H9 (cell line): ENCODE results near the gene KCNMB2. TPM values are rescaled to one million over a fixed set of nuclear protein-coding genes. Genes with fewer than 3 reads are reported as not detected.

Source experiments
- DNase-seq: peaks from one replicate; pipeline ENCODE4 v3.0.0-alpha.2; 2017
- H2AFZ ChIP-seq: one replicate; pipeline ENCODE4 v1.6.1; 2013; ENCODE audit warnings: mild to moderate bottlenecking, low read length, control low read depth, moderate library complexity
- H2AK5ac ChIP-seq: 2 replicates; pipeline ENCODE4 v1.6.1; 2013; ENCODE audit warnings: low read length, control low read depth, mixed read lengths; ENCODE audit not compliant: insufficient read length
- H2BK120ac ChIP-seq: one replicate; pipeline ENCODE4 v1.6.1; 2013; ENCODE audit warnings: low read depth, mild to moderate bottlenecking, low read length, control low read depth, inconsistent platforms; ENCODE audit not compliant: poor library complexity, severe bottlenecking
- H2BK12ac ChIP-seq: 2 replicates; pipeline ENCODE4 v1.6.1; 2013; ENCODE audit warnings: low read length, control low read depth, mixed read lengths, low read depth; ENCODE audit not compliant: insufficient read length
- H2BK15ac ChIP-seq: 2 replicates; pipeline ENCODE4 v1.6.1; 2013; ENCODE audit warnings: low read depth, low read length, control low read depth
- H2BK20ac ChIP-seq: one replicate; pipeline ENCODE4 v1.6.1; 2013; ENCODE audit warnings: low read depth, mild to moderate bottlenecking, low read length, control low read depth, inconsistent platforms; ENCODE audit not compliant: poor library complexity, severe bottlenecking
- H2BK5ac ChIP-seq: 2 replicates; pipeline ENCODE4 v1.6.1; 2013; ENCODE audit warnings: low read length, control low read depth, mixed read lengths; ENCODE audit not compliant: insufficient read length
- H3K14ac ChIP-seq: 2 replicates; pipeline ENCODE4 v1.6.1; 2013; ENCODE audit warnings: low read length, control low read depth; ENCODE audit not compliant: insufficient read depth
- H3K18ac ChIP-seq: 2 replicates; pipeline ENCODE4 v1.6.1; 2013; ENCODE audit warnings: low read depth, mild to moderate bottlenecking, mixed read lengths, low read length, control low read depth; ENCODE audit not compliant: insufficient read length
- H3K23ac ChIP-seq: 2 replicates; pipeline ENCODE4 v1.6.1; 2013; ENCODE audit warnings: low read length, control low read depth, mixed read lengths, low read depth; ENCODE audit not compliant: insufficient read length
- H3K23me2 ChIP-seq: 2 replicates; pipeline ENCODE4 v1.6.1; 2013; ENCODE audit warnings: low read depth, mild to moderate bottlenecking, mixed read lengths, low read length, control low read depth; ENCODE audit not compliant: insufficient read length, poor library complexity, severe bottlenecking
- H3K27ac ChIP-seq: 2 replicates; pipeline ENCODE4 v1.5.1; 2013; ENCODE audit warnings: low read length, control low read depth, mixed read lengths, low read depth; ENCODE audit not compliant: insufficient read length
- H3K27me3 ChIP-seq: 2 replicates; pipeline ENCODE4 v1.6.1; 2013; ENCODE audit warnings: low read length, control low read depth, inconsistent platforms; ENCODE audit not compliant: insufficient read depth
- H3K4ac ChIP-seq: 2 replicates; pipeline ENCODE4 v1.6.1; 2013; ENCODE audit warnings: low read depth, mild to moderate bottlenecking, control low read depth, inconsistent platforms, low read length, moderate library complexity
- H3K4me1 ChIP-seq: 2 replicates; pipeline ENCODE4 v1.6.1; 2013; ENCODE audit warnings: low read length, control low read depth, inconsistent platforms; ENCODE audit not compliant: insufficient read depth
- H3K4me2 ChIP-seq: 2 replicates; pipeline ENCODE4 v1.6.1; 2013; ENCODE audit warnings: low read length, control low read depth, mixed read lengths; ENCODE audit not compliant: insufficient read length, insufficient read depth
- H3K56ac ChIP-seq: 2 replicates; pipeline ENCODE4 v1.6.1; 2013; ENCODE audit warnings: low read depth, mild to moderate bottlenecking, mixed read lengths, low read length, control low read depth; ENCODE audit not compliant: insufficient read length
- H3K79me1 ChIP-seq: 2 replicates; pipeline ENCODE4 v1.6.1; 2013; ENCODE audit warnings: low read depth, mild to moderate bottlenecking, moderate library complexity, low read length, control low read depth, inconsistent platforms; ENCODE audit not compliant: insufficient read depth, poor library complexity, severe bottlenecking
- H3K79me2 ChIP-seq: 2 replicates; pipeline ENCODE4 v1.6.1; 2013; ENCODE audit warnings: low read length, control low read depth, inconsistent platforms; ENCODE audit not compliant: insufficient read depth
- H3K9ac ChIP-seq: 2 replicates; pipeline ENCODE4 v1.6.1; 2013; ENCODE audit warnings: low read length, control low read depth, mixed read lengths; ENCODE audit not compliant: insufficient read length; ENCODE audit errors: extremely low read depth
- H3K9me3 ChIP-seq: one replicate; pipeline ENCODE4 v1.6.1; 2013; ENCODE audit warnings: low read depth, low read length, inconsistent platforms; ENCODE audit not compliant: control insufficient read depth
- H3T11ph ChIP-seq: one replicate; pipeline ENCODE4 v1.6.1; 2013; ENCODE audit warnings: mild to moderate bottlenecking, low read length, control low read depth, inconsistent platforms
- H4K20me1 ChIP-seq: one replicate; pipeline ENCODE4 v1.6.1; 2013; ENCODE audit not compliant: control insufficient read depth, insufficient read length, insufficient read depth
- H4K5ac ChIP-seq: 2 replicates; pipeline ENCODE4 v1.6.1; 2013; ENCODE audit warnings: low read depth, mild to moderate bottlenecking, mixed read lengths, low read length, control low read depth; ENCODE audit not compliant: insufficient read length
- H4K8ac ChIP-seq: replicated peaks from 2 replicates; pipeline ENCODE4 v1.6.1; 2013; ENCODE audit warnings: low read length, control low read depth, mixed read lengths, low read depth; ENCODE audit not compliant: insufficient read length
- H4K91ac ChIP-seq: 2 replicates; pipeline ENCODE4 v1.6.1; 2013; ENCODE audit warnings: low read depth, mild to moderate bottlenecking, moderate library complexity, mixed read lengths, low read length, control low read depth; ENCODE audit not compliant: insufficient read length
- H3K27ac Mint-ChIP-seq, 3 experiments: 2 replicates in 2 of 3; 3 replicates in 1 of 3; pipeline ENCODE4 v1.8.0; 2020 to 2021; ENCODE audit warnings: mixed read lengths in 3 of 3, mild to moderate bottlenecking in 1 of 3, moderate library complexity in 1 of 3
- H3K27me3 Mint-ChIP-seq: 2 replicates; pipeline ENCODE4 v1.8.0; 2021; ENCODE audit warnings: low read depth, mild to moderate bottlenecking, moderate library complexity, mixed read lengths
- H3K36me3 Mint-ChIP-seq, 3 experiments: 2 replicates in 2 of 3; 3 replicates in 1 of 3; pipeline ENCODE4 v1.8.0; 2020 to 2021; ENCODE audit warnings: low read depth in 3 of 3, mixed read lengths in 3 of 3; ENCODE audit not compliant: insufficient read depth in 1 of 3
- H3K4me1 Mint-ChIP-seq, 2 experiments: 2 replicates each; pipeline ENCODE4 v1.8.0; 2020; ENCODE audit warnings: mixed read lengths in 2 of 2
- H3K4me3 Mint-ChIP-seq, 2 experiments: 2 replicates in 1 of 2; 3 replicates in 1 of 2; pipeline ENCODE4 v1.8.0; 2020 to 2021; ENCODE audit warnings: mild to moderate bottlenecking in 2 of 2, mixed read lengths in 2 of 2, moderate library complexity in 1 of 2
- H3K9me3 Mint-ChIP-seq, 2 experiments: 2 replicates in 1 of 2; 3 replicates in 1 of 2; pipeline ENCODE4 v1.8.0; 2020; ENCODE audit warnings: mild to moderate bottlenecking in 2 of 2, mixed read lengths in 2 of 2, moderate library complexity in 1 of 2
- WGBS: extraction: QIAGEN DNeasy Blood & Tissue Kit; methylation state at CpG from one replicate; pipeline ENCODE4 v1.1.7; 2013; ENCODE audit warnings: missing lambda C conversion rate, low lambda C conversion rate, mixed read lengths; ENCODE audit not compliant: insufficient read length; ENCODE audit errors: extremely low coverage; 5-methylcytosine and 5-hydroxymethylcytosine counted together
- total RNA-seq: library from RNA; stranded (reverse); gene quantifications from 2 replicates; pipeline ENCODE4 v1.2.1, GENCODE V29; 2021
- TF ChIP-seq, protein P1 (sequence below): fragments of 200-600 bp; sonication (generic); conservative IDR thresholded peaks from 3 replicates; pipeline ENCODE4 v1.8.0; 2021; ENCODE audit warnings: antibody characterized with exemption, mild to moderate bottlenecking

KCNMB2 gene
- total RNA-seq, 1 experiment from 2014 or later = not detected

DNA sequence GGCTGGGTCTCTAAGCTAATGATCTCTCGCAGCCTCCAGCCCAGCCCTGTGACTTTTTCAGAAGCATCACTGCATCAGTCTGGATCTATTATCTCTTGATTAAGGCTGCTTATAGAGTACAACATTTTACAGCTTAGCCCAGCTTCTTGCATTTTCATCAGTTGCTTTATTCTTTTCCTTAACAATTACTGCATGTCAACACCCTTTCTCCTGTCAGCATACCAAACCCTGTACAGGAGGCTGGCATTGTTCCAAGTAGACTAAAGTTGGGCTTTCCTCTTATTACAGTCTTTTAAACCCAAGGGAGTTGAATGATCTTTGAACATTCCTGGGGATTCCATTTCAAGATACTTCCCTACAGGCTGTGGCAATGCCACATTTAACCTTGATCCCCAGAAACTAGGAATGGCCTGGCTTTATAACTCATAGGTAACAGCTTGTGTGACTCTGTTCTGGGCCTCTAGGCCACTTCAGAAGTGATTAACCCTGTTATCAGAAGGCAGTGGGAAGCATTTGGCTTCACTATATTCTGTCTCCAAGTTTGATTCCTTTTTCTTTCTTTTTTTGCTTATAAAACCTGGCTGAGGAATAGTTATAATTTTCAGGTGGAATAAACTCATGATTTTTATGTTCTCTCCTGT lies 182.9 kb downstream of the KCNMB2 start:
- H3K14ac ChIP-seq = no peak overlapping the region
- no peak overlapping the region for H2BK20ac ChIP-seq
- no peak overlapping the region for H3K4me2 ChIP-seq
- no peak overlapping the region for H2BK12ac ChIP-seq
- H3K4me1 Mint-ChIP-seq = no peaks in the 10 kb centered on the region
- H3K9me3 Mint-ChIP-seq = peaks cover 4 to 6% of the 10 kb centered on the region in 2 experiments; a peak in 2 of 5 replicates
- no peak overlapping the region for H3K4ac ChIP-seq
- H3K27ac ChIP-seq = no peak overlapping the region
- no peaks in the 10 kb centered on the region for H3K27me3 Mint-ChIP-seq
- H2BK120ac ChIP-seq = no peak overlapping the region
- H2AFZ ChIP-seq = no peak overlapping the region
- no peaks in the 10 kb centered on the region for H3K23me2 ChIP-seq
- no peak overlapping the region for H2BK15ac ChIP-seq
- H3K23ac ChIP-seq = no peak overlapping the region
- no peak overlapping the region for H3K4me3 Mint-ChIP-seq
- TF ChIP-seq, protein P1, sequence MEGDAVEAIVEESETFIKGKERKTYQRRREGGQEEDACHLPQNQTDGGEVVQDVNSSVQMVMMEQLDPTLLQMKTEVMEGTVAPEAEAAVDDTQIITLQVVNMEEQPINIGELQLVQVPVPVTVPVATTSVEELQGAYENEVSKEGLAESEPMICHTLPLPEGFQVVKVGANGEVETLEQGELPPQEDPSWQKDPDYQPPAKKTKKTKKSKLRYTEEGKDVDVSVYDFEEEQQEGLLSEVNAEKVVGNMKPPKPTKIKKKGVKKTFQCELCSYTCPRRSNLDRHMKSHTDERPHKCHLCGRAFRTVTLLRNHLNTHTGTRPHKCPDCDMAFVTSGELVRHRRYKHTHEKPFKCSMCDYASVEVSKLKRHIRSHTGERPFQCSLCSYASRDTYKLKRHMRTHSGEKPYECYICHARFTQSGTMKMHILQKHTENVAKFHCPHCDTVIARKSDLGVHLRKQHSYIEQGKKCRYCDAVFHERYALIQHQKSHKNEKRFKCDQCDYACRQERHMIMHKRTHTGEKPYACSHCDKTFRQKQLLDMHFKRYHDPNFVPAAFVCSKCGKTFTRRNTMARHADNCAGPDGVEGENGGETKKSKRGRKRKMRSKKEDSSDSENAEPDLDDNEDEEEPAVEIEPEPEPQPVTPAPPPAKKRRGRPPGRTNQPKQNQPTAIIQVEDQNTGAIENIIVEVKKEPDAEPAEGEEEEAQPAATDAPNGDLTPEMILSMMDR = no peak
- no CpG with 5 or more reads among the region's 1 CpG for WGBS
- no peaks in the 10 kb centered on the region for H3K27me3 ChIP-seq
- no peak overlapping the region for H3T11ph ChIP-seq
- DNase-seq = no peak
- H3K36me3 Mint-ChIP-seq = no peaks in the 10 kb centered on the region; a peak in 1 of 7 replicates
- H3K27ac Mint-ChIP-seq = no peak overlapping the region
- no peak overlapping the region for H3K56ac ChIP-seq
- H2AK5ac ChIP-seq = no peak overlapping the region
- no peaks in the 10 kb centered on the region for H3K79me2 ChIP-seq
- H3K79me1 ChIP-seq = no peaks in the 10 kb centered on the region
- H4K8ac ChIP-seq = no peak overlapping the region
- H3K9me3 ChIP-seq = no peaks in the 10 kb centered on the region
- H4K20me1 ChIP-seq = no peaks in the 10 kb centered on the region
- no peak overlapping the region for H4K91ac ChIP-seq
- no peak overlapping the region for H4K5ac ChIP-seq
- no peaks in the 10 kb centered on the region for H3K4me1 ChIP-seq
- H3K9ac ChIP-seq = no peak overlapping the region
- no peak overlapping the region for H3K18ac ChIP-seq
- no peak overlapping the region for H2BK5ac ChIP-seq
